GM23248 (cell line): ENCODE data around the gene INPP5A.

Experiments used
- EZH2 ChIP-seq: fragments of 200-600 bp; sonication (generic); IDR thresholded peaks from 2 replicates; pipeline ENCODE4 v1.6.1; 2018; ENCODE audit warnings: antibody characterized with exemption, mild to moderate bottlenecking; ENCODE audit not compliant: insufficient read depth, poor library complexity, severe bottlenecking
- EZH2phosphoT487 ChIP-seq: fragments of 200-600 bp; sonication (generic); IDR thresholded peaks from 2 replicates; pipeline ENCODE4 v1.6.1; 2018; ENCODE audit warnings: antibody characterized with exemption, moderate library complexity, mild to moderate bottlenecking, low read depth; ENCODE audit not compliant: insufficient read depth

DNA sequence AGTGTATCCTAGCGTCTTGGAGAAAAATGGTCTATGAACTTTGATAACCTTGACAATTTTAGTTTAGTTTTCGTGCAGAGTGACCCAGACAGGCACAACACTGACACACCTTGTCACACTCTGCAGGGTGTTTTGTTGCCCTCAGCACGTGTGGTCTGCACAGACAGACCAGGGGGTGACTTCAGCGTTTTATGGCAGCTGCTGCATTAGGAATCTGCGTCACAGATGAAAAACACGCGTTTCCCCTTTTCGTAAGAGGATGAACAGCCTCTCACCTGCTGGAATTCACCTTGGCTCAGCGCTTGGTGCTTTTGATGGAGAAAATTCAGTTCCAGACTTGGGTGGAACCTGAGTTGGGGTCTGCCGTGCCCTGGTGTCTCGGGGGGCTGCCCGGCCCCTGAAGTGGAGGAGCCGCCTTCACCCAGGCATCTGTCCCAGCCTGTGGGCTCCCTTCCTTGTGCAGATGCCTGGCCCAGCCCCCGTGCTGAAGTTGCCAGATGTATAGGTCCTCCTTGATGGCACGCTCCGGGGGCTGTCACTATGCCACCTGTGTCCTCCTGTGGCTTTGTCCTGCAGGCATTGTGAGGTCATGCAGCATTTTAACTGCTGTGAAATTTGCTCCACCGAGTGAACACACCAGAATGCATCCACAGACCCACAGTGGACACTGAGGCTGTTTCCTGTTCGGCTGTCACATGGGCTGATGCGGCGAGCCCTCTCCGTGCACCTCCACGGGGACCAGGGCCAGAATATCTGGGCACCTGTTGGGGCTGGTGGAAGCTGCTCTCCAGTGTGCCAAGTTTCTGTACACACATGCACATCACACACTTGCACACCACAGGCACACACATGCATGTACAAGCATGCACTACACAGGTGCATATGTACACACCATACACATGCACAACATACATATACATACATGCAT, 18.3 kb downstream of the INPP5A start:
- no peak for TF ChIP-seq EZH2phosphoT487
- no peak for TF ChIP-seq EZH2
